Breast epithelium (tissue), 3 donors: Measurements from ENCODE around the gene REC8.

Experiments
- POLR2AphosphoS5 ChIP-seq, 3 donors: sonication (generic); formaldehyde crosslinking; IDR thresholded peaks; one replicate each; pipeline ENCODE4 v1.6.1; 2017; ENCODE audit warnings: antibody characterized with exemption in 3 of 3
- TF ChIP-seq, protein P1 (sequence below), 3 donors: fragments of 450-650 bp; IDR thresholded peaks; one replicate each; pipeline ENCODE4 v1.5.1; 2016 to 2017; ENCODE audit warnings: antibody characterized with exemption in 3 of 3, mild to moderate bottlenecking in 3 of 3, moderate library complexity in 3 of 3

DNA sequence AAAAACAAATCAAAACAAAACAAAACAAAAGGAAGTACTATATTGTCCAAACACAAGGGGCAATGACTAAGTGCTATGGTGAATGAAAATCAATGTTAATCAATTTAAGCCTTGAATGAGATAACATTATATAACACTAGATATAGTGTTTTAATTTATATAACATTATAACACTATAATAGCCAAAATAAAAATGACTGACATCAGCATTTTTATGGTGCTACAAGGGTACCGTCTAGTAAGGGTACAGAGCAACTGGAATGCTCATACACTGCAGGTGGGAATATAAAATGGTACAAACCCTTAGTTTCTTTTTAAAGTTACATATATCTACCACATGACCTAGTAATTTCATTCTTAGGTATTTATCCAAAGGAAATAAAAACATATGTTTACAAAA, 54.6 kb downstream of the REC8 start:
- TF ChIP-seq POLR2AphosphoS5 (IDR thresholded peaks at IDR 0.05): no peak
- TF ChIP-seq, protein P1, sequence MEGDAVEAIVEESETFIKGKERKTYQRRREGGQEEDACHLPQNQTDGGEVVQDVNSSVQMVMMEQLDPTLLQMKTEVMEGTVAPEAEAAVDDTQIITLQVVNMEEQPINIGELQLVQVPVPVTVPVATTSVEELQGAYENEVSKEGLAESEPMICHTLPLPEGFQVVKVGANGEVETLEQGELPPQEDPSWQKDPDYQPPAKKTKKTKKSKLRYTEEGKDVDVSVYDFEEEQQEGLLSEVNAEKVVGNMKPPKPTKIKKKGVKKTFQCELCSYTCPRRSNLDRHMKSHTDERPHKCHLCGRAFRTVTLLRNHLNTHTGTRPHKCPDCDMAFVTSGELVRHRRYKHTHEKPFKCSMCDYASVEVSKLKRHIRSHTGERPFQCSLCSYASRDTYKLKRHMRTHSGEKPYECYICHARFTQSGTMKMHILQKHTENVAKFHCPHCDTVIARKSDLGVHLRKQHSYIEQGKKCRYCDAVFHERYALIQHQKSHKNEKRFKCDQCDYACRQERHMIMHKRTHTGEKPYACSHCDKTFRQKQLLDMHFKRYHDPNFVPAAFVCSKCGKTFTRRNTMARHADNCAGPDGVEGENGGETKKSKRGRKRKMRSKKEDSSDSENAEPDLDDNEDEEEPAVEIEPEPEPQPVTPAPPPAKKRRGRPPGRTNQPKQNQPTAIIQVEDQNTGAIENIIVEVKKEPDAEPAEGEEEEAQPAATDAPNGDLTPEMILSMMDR (IDR thresholded peaks at IDR 0.05): no peak
